ENCODE measurements around the gene FAM107B. TPM values are rescaled to one million over a fixed set of nuclear protein-coding genes. Genes with fewer than 3 reads are reported as not detected.

The FAM107B gene
- total and polyA plus RNA-seq, 2 of the 8 experiments (the other 6 are each of a cell fraction or from before 2014, with no cell fraction given), result 7.5 to 28.1 TPM

DNA sequence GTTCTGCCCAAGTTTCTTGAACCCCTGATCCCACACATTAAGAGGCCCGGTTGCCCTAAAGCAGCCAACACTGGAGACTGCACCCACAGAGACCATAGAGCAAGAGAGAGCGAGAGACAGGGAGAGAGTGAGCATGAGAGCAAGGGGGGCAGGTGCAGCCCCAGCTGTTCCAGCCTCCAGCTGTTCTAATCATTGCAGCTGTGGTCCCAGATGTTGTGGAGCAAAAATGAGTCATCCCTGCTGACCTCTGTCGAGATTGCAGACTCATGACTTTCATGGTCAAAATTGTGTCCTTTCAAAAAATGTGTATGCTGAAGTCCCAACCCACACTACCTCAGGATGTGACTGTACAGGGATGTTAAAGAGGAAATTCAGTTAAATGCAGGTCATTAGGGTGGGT lies 300.0 kb downstream of the FAM107B start:
- no peak overlapping the region for H4K8ac ChIP-seq (ENCODE audit: extremely low read depth, insufficient read depth, low read length)
- no peak overlapping the region for H2BK120ac ChIP-seq (replicated peaks; ENCODE audit: low read depth, low read length)
- H3K56ac ChIP-seq (replicated peaks; ENCODE audit: insufficient read length, low read depth, low read length), result no peak overlapping the region
- no peak for DNase-seq (ENCODE audit: low read depth in 1 of 2, low spot score in 2 of 2)
- H3K79me1 ChIP-seq (ENCODE audit: low read depth, low read length), result no peaks in the 10 kb centered on the region
- H3K4me2 ChIP-seq (ENCODE audit: insufficient read depth in 1 of 2, low read depth in 2 of 2, low read length in 2 of 2), result no peak overlapping the region
- TF ChIP-seq SIX5 (IDR thresholded peaks at IDR 0.05; ENCODE audit: low read depth, low read length), result no peak
- no peak for TF ChIP-seq EGR1 (IDR thresholded peaks at IDR 0.05; ENCODE audit: borderline replicate concordance, low read depth, low read length)
- no peak overlapping the region for H2AK5ac ChIP-seq (ENCODE audit: low read depth, low read length)
- H3K4me3 ChIP-seq (ENCODE audit: extremely low read depth in 1 of 4, insufficient read depth in 2 of 4, low read depth in 3 of 4, low read length in 4 of 4), result no peak overlapping the region
- H3K9me3 ChIP-seq (ENCODE audit: insufficient read depth in 2 of 2, low read depth in 1 of 2, low read length in 1 of 2), result peaks cover 4 to 5% of the 10 kb centered on the region in 2 experiments; a peak in 2 of 4 replicates
- H3K79me2 ChIP-seq (ENCODE audit: control insufficient read depth in 1 of 2, insufficient read depth in 2 of 2, low read length in 2 of 2), result no peaks in the 10 kb centered on the region
- H4K5ac ChIP-seq (ENCODE audit: insufficient read length, low read depth, low read length), result no peak overlapping the region
- no peak overlapping the region for H4K91ac ChIP-seq (replicated peaks; ENCODE audit: insufficient read length, low read length)
- H2BK5ac ChIP-seq (ENCODE audit: low read depth, low read length), result no peak overlapping the region
- H3K36me3 ChIP-seq (ENCODE audit: control insufficient read depth in 2 of 4, insufficient read depth in 4 of 4, low read length in 3 of 4), result no peaks in the 10 kb centered on the region
- H4K20me1 ChIP-seq (replicated peaks in 1 of 2; ENCODE audit: control insufficient read depth in 1 of 2, insufficient read depth in 2 of 2, low read length in 2 of 2), result no peaks in the 10 kb centered on the region
- ChIA-PET CTCF (ENCODE audit: partially characterized antibody) (interaction anchor here (9.7 kb wide), 1 partner anchor 275 kb away, joined by 143 read pairs; no protein-coding TSS in a partner anchor), POLR2A (ENCODE audit: partially characterized antibody) (no interaction called here)
- no peak overlapping the region for H3K27ac ChIP-seq (ENCODE audit: low read depth, low read length)
- H3K23me2 ChIP-seq (ENCODE audit: low read depth, low read length), result peaks cover 1% of the 10 kb centered on the region; the same call in 1 of the 2 replicates
- no peak overlapping the region for H3K18ac ChIP-seq (ENCODE audit: extremely low read depth, low read length)
- no peak overlapping the region for H3K9ac ChIP-seq (replicated peaks in 1 of 4; ENCODE audit: extremely low read depth in 1 of 4, low read depth in 3 of 4, low read length in 3 of 4)
- no peak overlapping the region for H3K4ac ChIP-seq (replicated peaks; ENCODE audit: insufficient read length, low read depth, low read length)
- H2AFZ ChIP-seq (ENCODE audit: low read length), result no peak overlapping the region
- FAIRE-seq, result no peak
- no peak overlapping the region for H3K23ac ChIP-seq (ENCODE audit: insufficient read length)
- no peak overlapping the region for H2BK15ac ChIP-seq (ENCODE audit: low read length)
- WGBS, 2 experiments (ENCODE audit: extremely low coverage in 1 of 2, insufficient coverage in 1 of 2, insufficient read length in 1 of 2, insufficient replicate concordance in 2 of 2, low coverage in 1 of 2, low lambda C conversion rate in 2 of 2, missing lambda C conversion rate in 1 of 2), result 90% methylated on average over 3 of the region's 3 CpGs; no CpG with 5 or more reads in 1 of the 2 experiments
- H3K14ac ChIP-seq (ENCODE audit: insufficient read length), result no peak overlapping the region
- H2BK20ac ChIP-seq (ENCODE audit: low read length), result no peak overlapping the region
- no peaks in the 10 kb centered on the region for H3K27me3 ChIP-seq (replicated peaks in 1 of 4; ENCODE audit: control insufficient read depth in 3 of 4, extremely low read depth in 1 of 4, insufficient read depth in 3 of 4, low read length in 3 of 4)
- no peak overlapping the region for H2BK12ac ChIP-seq (ENCODE audit: low read depth, low read length)
- no peaks in the 10 kb centered on the region; a peak in 1 of 7 replicates for H3K4me1 ChIP-seq (replicated peaks in 1 of 4; ENCODE audit: control insufficient read depth in 3 of 4, insufficient read depth in 4 of 4, low read length in 3 of 4)

Measured in H1 (cell line).